HepG2 (cell line): ENCODE results near the gene TGIF1. TPM values are rescaled to one million over a fixed set of nuclear protein-coding genes. Genes with fewer than 3 reads are reported as not detected.

Source experiments
- ATAC-seq: fragments of 200-7000 bp; cut with Tn5 transposase; 3 replicates; pipeline ENCODE4 v1.9.1; 2020; ENCODE audit warnings: mild to moderate bottlenecking, moderate library complexity
- BruUV-seq: library from RNA; stranded (reverse); fragments of 400-500 nt; replicated peaks from 2 replicates; lab custom pipeline; 2021; lab: Mats Ljungman, UMichigan
- CTCF ChIA-PET: fragments of 300-600 bp; formaldehyde crosslinking; extraction: SDS; loops from one replicate; lab custom pipeline; 2021; ENCODE audit warnings: low total read pairs, inconsistent platforms, low intra/inter-chr PET ratio; lab: Yijun Ruan, JAX
- POLR2A ChIA-PET: fragments of 350-600 bp; sonication (Branson Sonifier 250); formaldehyde crosslinking; loops from one replicate; lab custom pipeline; 2020; ENCODE audit warnings: antibody characterized with exemption, inconsistent platforms; lab: Yijun Ruan, JAX
- DNase-seq: peaks from one replicate; pipeline ENCODE4 v3.0.0-alpha.2; 2015; ENCODE audit warnings: low spot score
- FAIRE-seq: peaks from 3 replicates; lab custom pipeline; 2011; peaks lifted over from hg19 to GRCh38; lab: Jason Lieb, UNC
- H2AFZ ChIP-seq: one replicate; pipeline ENCODE4 v1.6.1; 2011; ENCODE audit warnings: low read length, inconsistent platforms
- H3K27ac ChIP-seq: fragments of 300-600 bp; 3 replicates; pipeline ENCODE4 v1.8.0; 2011; ENCODE audit warnings: mixed run types, mild to moderate bottlenecking, mixed read lengths, low read length, inconsistent platforms; ENCODE audit not compliant: insufficient read depth; ENCODE audit errors: extremely low read length
- H3K27me3 ChIP-seq, 2 experiments: fragments of 200-600 bp in 1 of 2; 2 replicates in 1 of 2; 3 replicates in 1 of 2; pipeline versions ENCODE4 v1.6.0 to v1.8.0; 2011; ENCODE audit warnings: low read length in 2 of 2, mild to moderate bottlenecking in 2 of 2, moderate library complexity in 2 of 2, inconsistent platforms in 1 of 2; ENCODE audit not compliant: insufficient read depth in 2 of 2, control insufficient read depth in 1 of 2
- H3K36me3 ChIP-seq, 2 experiments: fragments of 200-600 bp in 1 of 2; replicated peaks in 1 of 2; 2 replicates in 1 of 2; 3 replicates in 1 of 2; pipeline versions ENCODE4 v1.5.1 to v1.8.0; 2011; ENCODE audit warnings: low read length in 2 of 2, inconsistent platforms in 1 of 2; ENCODE audit not compliant: insufficient read depth in 2 of 2, control insufficient read depth in 1 of 2
- H3K4me1 ChIP-seq: 2 replicates; pipeline ENCODE4 v1.5.1; 2012; ENCODE audit warnings: low read length, inconsistent platforms; ENCODE audit not compliant: insufficient read depth
- H3K4me2 ChIP-seq: 2 replicates; pipeline ENCODE4 v1.6.0; 2011; ENCODE audit warnings: low read depth, low read length, inconsistent platforms
- H3K4me3 ChIP-seq, 3 experiments: fragments of 200-600 bp in 1 of 3; sonication (generic), shearing (Covaris generic) in 1 of 3; replicated peaks in 1 of 3; 2 replicates each; pipeline ENCODE4 v1.5.1; 2011 to 2016; ENCODE audit warnings: low read length in 3 of 3, inconsistent platforms in 2 of 3, low read depth in 2 of 3, mild to moderate bottlenecking in 2 of 3, control low read depth in 1 of 3, mixed read lengths in 1 of 3; ENCODE audit not compliant: insufficient read depth in 1 of 3
- H3K79me2 ChIP-seq: one replicate; pipeline ENCODE4 v1.6.1; 2011; ENCODE audit warnings: low read length, inconsistent platforms; ENCODE audit not compliant: insufficient read depth
- H3K9ac ChIP-seq: 2 replicates; pipeline ENCODE4 v1.6.0; 2011; ENCODE audit warnings: mild to moderate bottlenecking, low read depth, low read length, inconsistent platforms; ENCODE audit not compliant: insufficient read depth
- H3K9me3 ChIP-seq: 2 replicates; pipeline ENCODE4 v1.5.1; 2012; ENCODE audit warnings: mild to moderate bottlenecking, low read length
- H4K20me1 ChIP-seq: 2 replicates; pipeline ENCODE4 v1.6.0; 2011; ENCODE audit warnings: inconsistent platforms, mild to moderate bottlenecking, low read length, moderate library complexity; ENCODE audit not compliant: insufficient read depth
- CBX2 ChIP-seq, 2 experiments: fragments of 200-600 bp in 1 of 2; sonication (generic); formaldehyde crosslinking in 1 of 2; IDR thresholded peaks; 2 replicates each; pipeline versions ENCODE4 v1.7.0 to v1.8.1; 2018 to 2022; ENCODE audit warnings: low read depth in 2 of 2, low read length in 1 of 2, mild to moderate bottlenecking in 1 of 2, missing genetic modification reagents in 1 of 2
- JUND ChIP-seq: sonication (generic); formaldehyde crosslinking; IDR thresholded peaks from 2 replicates; pipeline ENCODE4 v1.8.0; 2022; ENCODE audit warnings: mild to moderate bottlenecking, missing genetic modification reagents
- SETDB1 ChIP-seq: sonication (generic); formaldehyde crosslinking; IDR thresholded peaks from 2 replicates; pipeline ENCODE4 v1.5.1; 2020; ENCODE audit warnings: missing genetic modification reagents, mild to moderate bottlenecking, borderline replicate concordance
- TCF12 ChIP-seq, 2 experiments: fragments of 450-650 bp in 1 of 2; sonication (generic) in 1 of 2; formaldehyde crosslinking in 1 of 2; IDR thresholded peaks; 2 replicates each; pipeline versions ENCODE4 v1.6.1 to v1.8.0; 2017 to 2022; ENCODE audit warnings: antibody characterized with exemption in 1 of 2, mild to moderate bottlenecking in 1 of 2, missing genetic modification reagents in 1 of 2, moderate library complexity in 1 of 2
- U2AF1 ChIP-seq: fragments of 200-400 bp; formaldehyde crosslinking; optimal IDR thresholded peaks from 2 replicates; pipeline ENCODE3; 2017; ENCODE audit warnings: mild to moderate bottlenecking, low read depth, low read length
- ZC3H4 ChIP-seq: sonication (generic); formaldehyde crosslinking; IDR thresholded peaks from 2 replicates; pipeline ENCODE4 v1.4.0; 2020; ENCODE audit warnings: missing genetic modification reagents, borderline replicate concordance
- ZNF446 ChIP-seq: sonication (generic); formaldehyde crosslinking; IDR thresholded peaks from 2 replicates; pipeline ENCODE4 v1.5.0; 2020; ENCODE audit warnings: mild to moderate bottlenecking, missing genetic modification reagents
- ZNF614 ChIP-seq: IDR thresholded peaks from 2 replicates; pipeline ENCODE4 v1.6.1; 2018; ENCODE audit warnings: missing biosample characterization, missing genetic modification reagents, inconsistent platforms, borderline replicate concordance
- ZNF776 ChIP-seq: sonication (generic); formaldehyde crosslinking; IDR thresholded peaks from 2 replicates; pipeline ENCODE4 v1.4.0; 2020; ENCODE audit warnings: mild to moderate bottlenecking, missing genetic modification reagents
- WGBS: methylation state at CpG from one replicate; pipeline ENCODE4 v1.1.6; 2017; ENCODE audit warnings: low lambda C conversion rate; 5-methylcytosine and 5-hydroxymethylcytosine counted together
- in situ Hi-C: cut with HindIII; loops from 2 replicates; pipeline ENCODE4 v1.10.0; 2017; ENCODE audit warnings: low pct_unique_long_range_greater_than_20kb; ENCODE audit not compliant: extremely low pct_ligation_motif_present
- intact Hi-C: fragments of 100-400 bp; cut with micrococcal nuclease; formaldehyde crosslinking; loops from one replicate; pipeline ENCODE4 v1.10.0; 2022; ENCODE audit not compliant: unreplicated experiment
- polyA plus RNA-seq, 8 experiments: library from polyadenylated mRNA; depleted of rRNA in 3 of 8; stranded (reverse) in 7 of 8; unstranded in 1 of 8; fragments of >200 nt; fragmentation: Illumina TruSeq in 4 of 8; extraction: Trizol in 4 of 8; gene quantifications; 2 replicates each; pipeline versions ENCODE4 v1.2.1 to v1.2.3, GENCODE V29; 2011 to 2016; ENCODE audit warnings: low read depth in 4 of 8, missing spikeins in 1 of 8, mixed read lengths in 1 of 8; ENCODE audit not compliant: insufficient read depth in 1 of 8
- total RNA-seq, 5 experiments: library from RNA; depleted of rRNA; stranded (reverse); fragments of >200 nt; fragmentation: Illumina TruSeq; extraction: Trizol; gene quantifications; 2 replicates each; pipeline ENCODE4 v1.2.3, GENCODE V29; 2016; ENCODE audit warnings: low read depth in 1 of 5
- TF ChIP-seq, protein P1 (sequence below): sonication (generic); formaldehyde crosslinking; IDR thresholded peaks from 2 replicates; pipeline ENCODE4 v1.5.0; 2020; ENCODE audit warnings: missing genetic modification reagents, mild to moderate bottlenecking, borderline replicate concordance
- TF ChIP-seq, protein P2 (sequence below): sonication (generic); formaldehyde crosslinking; IDR thresholded peaks from 2 replicates; pipeline ENCODE4 v1.4.0; 2020; ENCODE audit warnings: missing genetic modification reagents
- TF ChIP-seq, protein P3 (sequence below): fragments of 450-650 bp; IDR thresholded peaks from 2 replicates; pipeline ENCODE4 v1.6.1; 2016
- TF ChIP-seq, protein P4 (sequence below): sonication (generic); formaldehyde crosslinking; IDR thresholded peaks from 2 replicates; pipeline ENCODE4 v1.8.1; 2023; ENCODE audit warnings: mild to moderate bottlenecking, inconsistent platforms, moderate library complexity, missing genetic modification reagents, borderline replicate concordance

TGIF1 gene
- total and polyA plus RNA-seq, 2 of the 13 experiments (the other 11 are each of a cell fraction or from before 2014, with no cell fraction given) = 50.0 to 76.1 TPM

DNA sequence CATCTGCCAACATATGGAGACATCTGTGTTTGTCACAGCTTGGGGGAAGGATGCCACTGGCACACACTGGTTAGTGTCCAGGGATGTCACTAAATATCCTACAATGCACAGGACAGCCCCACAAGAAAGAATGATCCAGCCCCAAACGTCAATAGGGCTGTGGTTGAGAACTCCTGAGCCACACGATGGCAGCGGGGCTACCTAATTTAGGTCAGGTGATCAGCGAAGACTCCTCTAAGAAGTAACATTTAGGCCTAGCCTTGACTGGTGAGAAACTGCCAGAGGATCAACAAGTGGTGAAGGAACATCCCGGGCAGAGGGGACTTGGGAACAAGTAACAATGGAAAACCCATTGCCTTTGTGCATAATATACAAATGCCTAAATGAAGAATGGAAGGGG, 5.0 kb upstream of the TGIF1 start (continued):
- TF ChIP-seq, protein P1, sequence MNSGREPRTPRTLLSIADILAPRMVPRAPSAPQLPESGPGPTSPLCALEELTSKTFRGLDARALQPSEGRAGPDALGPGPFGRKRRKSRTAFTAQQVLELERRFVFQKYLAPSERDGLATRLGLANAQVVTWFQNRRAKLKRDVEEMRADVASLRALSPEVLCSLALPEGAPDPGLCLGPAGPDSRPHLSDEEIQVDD (CRISPR knock-in tag) = no peak
- no peak for TF ChIP-seq TCF12 (IDR thresholded peaks at IDR 0.05)
- no peak for TF ChIP-seq TCF12 (CRISPR knock-in tag; IDR thresholded peaks at IDR 0.05)
- TF ChIP-seq ZNF776 = no peak
- TF ChIP-seq, protein P2, sequence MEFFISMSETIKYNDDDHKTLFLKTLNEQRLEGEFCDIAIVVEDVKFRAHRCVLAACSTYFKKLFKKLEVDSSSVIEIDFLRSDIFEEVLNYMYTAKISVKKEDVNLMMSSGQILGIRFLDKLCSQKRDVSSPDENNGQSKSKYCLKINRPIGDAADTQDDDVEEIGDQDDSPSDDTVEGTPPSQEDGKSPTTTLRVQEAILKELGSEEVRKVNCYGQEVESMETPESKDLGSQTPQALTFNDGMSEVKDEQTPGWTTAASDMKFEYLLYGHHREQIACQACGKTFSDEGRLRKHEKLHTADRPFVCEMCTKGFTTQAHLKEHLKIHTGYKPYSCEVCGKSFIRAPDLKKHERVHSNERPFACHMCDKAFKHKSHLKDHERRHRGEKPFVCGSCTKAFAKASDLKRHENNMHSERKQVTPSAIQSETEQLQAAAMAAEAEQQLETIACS (CRISPR knock-in tag) = no peak
- no peak for TF ChIP-seq JUND (CRISPR knock-in tag)

DNA sequence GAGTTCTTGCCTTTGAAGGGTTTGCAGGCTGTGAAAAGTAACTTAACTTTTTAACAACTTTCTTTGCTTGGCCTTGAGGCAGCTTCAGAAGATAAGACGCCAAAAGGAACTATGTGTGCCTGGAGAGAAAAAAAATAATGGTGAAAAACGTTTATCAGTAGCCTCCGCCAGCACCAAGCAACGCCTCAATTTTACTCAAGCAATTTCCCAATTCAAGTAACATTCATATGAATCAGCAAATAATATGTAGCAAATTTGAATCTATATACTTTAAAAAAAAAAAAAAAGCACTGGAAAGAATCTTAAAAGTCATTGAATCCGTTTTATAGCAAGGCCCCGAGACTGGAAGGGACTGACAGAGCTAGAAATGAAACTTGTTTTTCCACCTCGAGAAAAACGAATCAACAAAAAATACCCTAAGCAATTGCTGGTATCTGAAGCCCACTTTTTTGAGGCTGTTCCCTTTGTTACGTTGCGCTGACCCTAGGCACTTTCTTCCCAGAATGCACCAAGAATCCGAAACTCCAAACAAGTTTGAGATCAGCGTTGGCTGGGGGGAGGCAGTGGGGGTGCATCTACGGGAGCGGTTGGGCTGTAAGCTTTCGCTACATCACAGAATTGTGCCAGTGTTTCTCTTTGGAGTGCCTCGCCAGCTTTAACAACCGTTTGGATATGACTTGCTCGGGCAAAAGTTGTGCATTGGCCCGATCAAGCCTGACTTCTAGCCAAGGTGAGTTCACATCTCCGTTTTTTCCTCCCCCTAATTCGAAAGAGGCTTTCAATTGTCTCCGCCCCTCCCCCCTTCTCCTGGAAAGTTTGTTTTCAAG, 2.7 kb upstream of the TGIF1 start:
- ATAC-seq = no peak
- H3K4me1 ChIP-seq = peaks cover 19% of the 10 kb centered on the region
- in situ Hi-C loops (no loop called here), intact Hi-C loops (no loop called here)
- no peaks in the 10 kb centered on the region; a peak in 1 of 5 replicates for H3K27me3 ChIP-seq
- peak overlapping the region; percentile 99 for H3K4me2 ChIP-seq
- no peak for DNase-seq
- no TSS peak for BruUV-seq
- peak overlapping the region; percentile 68 to 93 (median 93) for H3K4me3 ChIP-seq
- H3K9me3 ChIP-seq = no peaks in the 10 kb centered on the region
- H2AFZ ChIP-seq = peak overlapping the region; percentile 79
- H3K27ac ChIP-seq = peak overlapping the region; percentile 88
- H4K20me1 ChIP-seq = peaks cover 4% of the 10 kb centered on the region; the same call in 1 of the 2 replicates
- H3K36me3 ChIP-seq = no peaks in the 10 kb centered on the region
- FAIRE-seq = no peak
- peaks cover 34% of the 10 kb centered on the region for H3K79me2 ChIP-seq
- ChIA-PET CTCF (no interaction called here), POLR2A (interaction anchor here (0.9 to 3.1 kb wide), 8 partner anchors 8 to 218 kb away, joined by 3 to 31 read pairs (median 7); no protein-coding TSS in a partner anchor)
- 8% methylated on average over 16 of the region's 22 CpGs for WGBS
- H3K9ac ChIP-seq = peak overlapping the region; percentile 96
- TF ChIP-seq, protein P3, sequence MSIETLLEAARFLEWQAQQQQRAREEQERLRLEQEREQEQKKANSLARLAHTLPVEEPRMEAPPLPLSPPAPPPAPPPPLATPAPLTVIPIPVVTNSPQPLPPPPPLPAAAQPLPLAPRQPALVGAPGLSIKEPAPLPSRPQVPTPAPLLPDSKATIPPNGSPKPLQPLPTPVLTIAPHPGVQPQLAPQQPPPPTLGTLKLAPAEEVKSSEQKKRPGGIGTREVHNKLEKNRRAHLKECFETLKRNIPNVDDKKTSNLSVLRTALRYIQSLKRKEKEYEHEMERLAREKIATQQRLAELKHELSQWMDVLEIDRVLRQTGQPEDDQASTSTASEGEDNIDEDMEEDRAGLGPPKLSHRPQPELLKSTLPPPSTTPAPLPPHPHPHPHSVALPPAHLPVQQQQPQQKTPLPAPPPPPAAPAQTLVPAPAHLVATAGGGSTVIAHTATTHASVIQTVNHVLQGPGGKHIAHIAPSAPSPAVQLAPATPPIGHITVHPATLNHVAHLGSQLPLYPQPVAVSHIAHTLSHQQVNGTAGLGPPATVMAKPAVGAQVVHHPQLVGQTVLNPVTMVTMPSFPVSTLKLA = no peak
- 0 out of 2 replicates have a peak, but pooled peaks have one; percentile 22 for TF ChIP-seq ZNF446
- TF ChIP-seq CBX2 (IDR thresholded peaks at IDR 0.05; ENCODE audit: low read depth, low read length) = peak; percentile 88
- no peak for TF ChIP-seq CBX2 (CRISPR knock-in tag; IDR thresholded peaks at IDR 0.05; ENCODE audit: low read depth)
- TF ChIP-seq U2AF1 = peak; percentile 25
- TF ChIP-seq SETDB1 (CRISPR knock-in tag) = no peak
- 0 out of 2 replicates have a peak, but pooled peaks have one; percentile 1 for TF ChIP-seq ZNF614 (CRISPR knock-in tag)
- TF ChIP-seq, protein P4, sequence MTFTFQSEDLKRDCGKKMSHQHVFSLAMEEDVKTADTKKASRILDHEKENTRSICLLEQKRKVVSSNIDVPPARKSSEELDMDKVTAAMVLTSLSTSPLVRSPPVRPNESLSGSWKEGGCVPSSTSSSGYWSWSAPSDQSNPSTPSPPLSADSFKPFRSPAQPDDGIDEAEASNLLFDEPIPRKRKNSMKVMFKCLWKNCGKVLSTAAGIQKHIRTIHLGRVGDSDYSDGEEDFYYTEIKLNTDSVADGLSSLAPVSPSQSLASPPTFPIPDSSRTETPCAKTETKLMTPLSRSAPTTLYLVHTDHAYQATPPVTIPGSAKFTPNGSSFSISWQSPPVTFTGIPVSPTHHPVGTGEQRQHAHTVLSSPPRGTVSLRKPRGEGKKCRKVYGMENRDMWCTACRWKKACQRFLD (CRISPR knock-in tag) = 0 out of 2 replicates have a peak, but pooled peaks have one; percentile 2
- TF ChIP-seq ZC3H4 = no peak
